Fibroblast of lung (primary cell): ENCODE data around the gene DENND1A. TPM values are rescaled to one million over a fixed set of nuclear protein-coding genes. Genes with fewer than 3 reads are reported as not detected.
A peak's percentile ranks its signal among the peaks of the same experiment; 100 is the strongest.

ENCODE experiments used
- DNase-seq, 2 donors: peaks; one replicate each; pipeline versions ENCODE4 v3.0.0 to v3.0.0-alpha.2; 2010; ENCODE audit warnings: low read depth in 2 of 2
- H2AFZ ChIP-seq: 2 replicates; pipeline ENCODE4 v1.5.1; 2012; ENCODE audit warnings: low read length, control low read depth, inconsistent platforms
- H3K27ac ChIP-seq: 2 replicates; pipeline ENCODE4 v1.5.1; 2011; ENCODE audit warnings: low read length, control low read depth; ENCODE audit not compliant: insufficient read depth
- H3K27me3 ChIP-seq: 2 replicates; pipeline ENCODE4 v1.5.1; 2011; ENCODE audit warnings: mild to moderate bottlenecking, low read length; ENCODE audit not compliant: control insufficient read depth, insufficient read depth
- H3K36me3 ChIP-seq: 2 replicates; pipeline ENCODE4 v1.5.1; 2011; ENCODE audit warnings: low read length; ENCODE audit not compliant: control insufficient read depth, insufficient read depth
- H3K4me1 ChIP-seq: 2 replicates; pipeline ENCODE4 v1.5.1; 2011; ENCODE audit warnings: low read length; ENCODE audit not compliant: control insufficient read depth, insufficient read depth; ENCODE audit errors: extremely low read depth
- H3K4me2 ChIP-seq: 2 replicates; pipeline ENCODE4 v1.5.1; 2011; ENCODE audit warnings: low read length, control low read depth; ENCODE audit not compliant: insufficient read depth; ENCODE audit errors: extremely low read depth
- H3K4me3 ChIP-seq, 4 experiments: fragments of 200-600 bp in 1 of 4; sonication (generic) in 1 of 4; replicated peaks in 1 of 4; 2 replicates each; pipeline ENCODE4 v1.5.1; 2011 to 2016; ENCODE audit warnings: low read length in 4 of 4, low read depth in 3 of 4, mild to moderate bottlenecking in 3 of 4, control low read depth in 2 of 4, inconsistent platforms in 1 of 4, mixed read lengths in 1 of 4; ENCODE audit not compliant: insufficient read depth in 1 of 4; ENCODE audit errors: control extremely low read depth in 1 of 4
- H3K79me2 ChIP-seq: 2 replicates; pipeline ENCODE4 v1.5.1; 2012; ENCODE audit warnings: mild to moderate bottlenecking, low read length, inconsistent platforms; ENCODE audit not compliant: control insufficient read depth, insufficient read depth
- H3K9ac ChIP-seq: 2 replicates; pipeline ENCODE4 v1.5.1; 2011; ENCODE audit warnings: mild to moderate bottlenecking, low read length, control low read depth; ENCODE audit not compliant: insufficient read depth
- H3K9me3 ChIP-seq: 2 replicates; pipeline ENCODE4 v1.5.1; 2012; ENCODE audit warnings: low read depth, low read length; ENCODE audit not compliant: control insufficient read depth, insufficient read depth
- H4K20me1 ChIP-seq: 2 replicates; pipeline ENCODE4 v1.5.1; 2011; ENCODE audit warnings: low read length; ENCODE audit not compliant: control insufficient read depth, insufficient read depth; ENCODE audit errors: extremely low read depth
- CTCF ChIP-seq, 2 donors: IDR thresholded peaks in 1 of 2; conservative IDR thresholded peaks in 1 of 2; 1 replicate in 1 of 2; 2 replicates in 1 of 2; pipeline ENCODE4 v1.5.1; 2011 to 2012; ENCODE audit warnings: low read length in 2 of 2, control low read depth in 1 of 2, inconsistent platforms in 1 of 2, low read depth in 1 of 2, mild to moderate bottlenecking in 1 of 2
- EZH2 ChIP-seq: IDR thresholded peaks from 2 replicates; pipeline ENCODE4 v1.5.1; 2012; ENCODE audit warnings: low read length, control low read depth, mild to moderate bottlenecking; ENCODE audit errors: missing control alignments
- polyA plus RNA-seq, 2 donors: library from polyadenylated mRNA; depleted of rRNA in 1 of 2; stranded (reverse) in 1 of 2; unstranded in 1 of 2; fragments of >200 nt; gene quantifications; 2 replicates each; pipeline ENCODE4 v1.2.1, GENCODE V29; 2011 to 2012; ENCODE audit warnings: missing spikeins in 1 of 2
- total RNA-seq: library from RNA; depleted of rRNA; stranded (reverse); fragments of >200 nt; gene quantifications from 2 replicates; pipeline ENCODE4 v1.2.1, GENCODE V29; 2014

Gene DENND1A
- total and polyA plus RNA-seq, 2 donors (not counting 1 experiment from before 2014, with no cell fraction given) = 13.0 to 18.3 TPM

GRCh38 chr9:123789554-123790292 lies 140.2 kb downstream of the DENND1A start:
- no peak overlapping the region for H3K9ac ChIP-seq
- H3K4me1 ChIP-seq = no peaks in the 10 kb centered on the region
- DNase-seq = peak in 1 of 2 donors; percentile 2
- H3K27ac ChIP-seq = no peak overlapping the region
- H3K9me3 ChIP-seq = no peaks in the 10 kb centered on the region
- H4K20me1 ChIP-seq = no peaks in the 10 kb centered on the region
- H3K79me2 ChIP-seq = no peaks in the 10 kb centered on the region
- no peaks in the 10 kb centered on the region for H3K36me3 ChIP-seq
- no peaks in the 10 kb centered on the region for H3K27me3 ChIP-seq
- TF ChIP-seq CTCF (conservative IDR thresholded peaks at IDR 0.05 in 1 of 2, IDR thresholded peaks at IDR 0.05 in 1 of 2; ENCODE audit: low read depth in 1 of 2, low read length in 2 of 2) (no peak), EZH2 (no peak)
- no peak overlapping the region for H3K4me3 ChIP-seq
- H2AFZ ChIP-seq = no peak overlapping the region
- no peak overlapping the region for H3K4me2 ChIP-seq

GRCh38 chr9:123787416-123787815 lies 142.5 kb downstream of the DENND1A start:
- H3K9me3 ChIP-seq = no peaks in the 10 kb centered on the region
- H3K4me1 ChIP-seq = peaks cover 2% of the 10 kb centered on the region
- DNase-seq = no peak
- no peak for TF ChIP-seq EZH2
- no peak for TF ChIP-seq CTCF (conservative IDR thresholded peaks at IDR 0.05 in 1 of 2, IDR thresholded peaks at IDR 0.05 in 1 of 2; ENCODE audit: low read depth in 1 of 2, low read length in 2 of 2)
- H3K27ac ChIP-seq = no peak overlapping the region
- H3K27me3 ChIP-seq = no peaks in the 10 kb centered on the region
- no peaks in the 10 kb centered on the region for H4K20me1 ChIP-seq
- H3K9ac ChIP-seq = no peak overlapping the region
- no peaks in the 10 kb centered on the region for H3K36me3 ChIP-seq
- H2AFZ ChIP-seq = no peak overlapping the region
- H3K4me3 ChIP-seq = no peak overlapping the region
- no peaks in the 10 kb centered on the region for H3K79me2 ChIP-seq
- H3K4me2 ChIP-seq = no peak overlapping the region

GRCh38 chr9:123784518-123784917 lies 145.4 kb downstream of the DENND1A start:
- H3K4me3 ChIP-seq = no peak overlapping the region
- peak; percentile 77 to 92 for DNase-seq
- H3K4me1 ChIP-seq = peaks cover 2% of the 10 kb centered on the region
- H4K20me1 ChIP-seq = no peaks in the 10 kb centered on the region
- no peak overlapping the region for H3K9ac ChIP-seq
- no peak overlapping the region for H2AFZ ChIP-seq
- no peaks in the 10 kb centered on the region for H3K9me3 ChIP-seq
- H3K36me3 ChIP-seq = no peaks in the 10 kb centered on the region
- TF ChIP-seq CTCF (conservative IDR thresholded peaks at IDR 0.05 in 1 of 2, IDR thresholded peaks at IDR 0.05 in 1 of 2; ENCODE audit: low read depth in 1 of 2, low read length in 2 of 2) = no peak
- TF ChIP-seq EZH2 = no peak
- no peak overlapping the region for H3K4me2 ChIP-seq
- H3K27me3 ChIP-seq = no peaks in the 10 kb centered on the region
- no peak overlapping the region for H3K27ac ChIP-seq
- H3K79me2 ChIP-seq = no peaks in the 10 kb centered on the region
